ENCODE results near the gene ERI3. TPM values are rescaled to one million over a fixed set of nuclear protein-coding genes. Genes with fewer than 3 reads are reported as not detected.

The ERI3 gene
- total RNA-seq, 1 experiment from 2014 or later = 74.2 TPM

DNA sequence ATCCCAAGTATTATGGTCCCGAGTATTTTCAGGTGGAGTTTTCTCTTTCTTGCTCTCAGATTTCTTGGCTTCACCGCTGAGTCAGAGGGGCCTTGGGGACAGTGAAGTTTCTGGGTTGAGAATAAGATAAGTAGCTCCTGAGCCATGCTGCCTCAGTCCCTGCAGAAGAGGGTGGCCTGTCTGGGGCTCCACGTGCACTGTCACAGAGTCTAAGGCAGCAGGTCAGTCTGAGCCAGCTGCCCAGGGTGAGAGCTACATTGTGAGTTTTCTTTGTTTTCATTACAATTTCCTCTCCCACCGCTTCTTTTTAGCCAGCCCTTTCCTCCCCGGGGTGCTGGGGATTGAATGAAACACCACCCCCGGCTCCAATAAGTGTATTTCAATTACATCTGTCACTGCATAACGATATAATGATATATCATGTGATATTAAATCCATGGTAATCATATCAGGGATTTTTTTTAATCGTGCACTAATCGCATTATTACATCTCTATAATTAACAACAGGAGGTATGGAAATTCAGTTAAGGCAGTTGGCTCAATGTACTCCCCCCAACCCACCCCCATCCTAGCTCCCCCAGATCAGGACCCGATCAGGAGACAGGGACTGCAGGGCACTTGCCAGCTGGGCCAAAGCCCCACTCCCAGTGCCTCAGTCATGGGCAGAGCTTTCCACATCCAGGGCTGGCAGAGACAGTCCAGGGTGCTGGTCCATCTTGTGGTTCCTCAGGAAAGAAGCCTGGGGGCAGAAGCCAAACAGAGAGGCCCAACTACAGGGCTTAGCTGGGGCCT, 98.1 kb downstream of the ERI3 start:
- CTCF ChIA-PET = no interaction called here
- intact Hi-C loops (cut with micrococcal nuclease) = no loop called here
- no peak for ATAC-seq

DNA sequence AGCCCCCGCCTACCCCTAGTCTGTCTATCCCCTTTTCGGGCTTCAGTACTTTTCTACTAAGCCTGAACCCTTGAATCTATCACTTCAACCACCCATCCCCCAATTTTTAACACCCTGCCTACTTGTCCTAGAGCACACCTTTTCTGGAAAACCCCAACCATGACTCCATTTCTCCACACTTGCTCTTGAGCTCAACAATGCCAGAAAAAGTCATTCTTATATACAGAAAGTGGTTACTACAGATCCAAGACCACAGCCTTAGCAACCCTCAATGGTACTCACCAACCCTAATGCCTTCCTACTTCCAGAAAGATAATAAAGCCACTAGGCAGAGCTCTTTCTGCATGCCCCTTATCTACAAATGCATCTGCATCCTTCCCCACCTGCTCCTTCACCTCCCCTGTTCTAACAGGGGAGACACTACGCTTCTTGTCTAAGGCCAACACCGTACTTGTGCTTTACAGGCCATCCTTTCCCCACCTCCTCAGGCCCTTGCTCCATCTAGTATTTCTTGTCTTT, 100.6 kb downstream of the ERI3 start:
- intact Hi-C loops (cut with micrococcal nuclease) = no loop called here
- no peaks in the 10 kb centered on the region for H3K9me3 ChIP-seq (ENCODE audit: control insufficient read depth in 1 of 2, insufficient read depth in 1 of 2, low read depth in 1 of 2, low read length in 2 of 2)
- H3K9me2 ChIP-seq (ENCODE audit: insufficient read depth) = no peaks in the 10 kb centered on the region
- ATAC-seq (no peak), DNase-seq (ENCODE audit: low read depth, low spot score) (no peak)
- no peaks in the 10 kb centered on the region for H3K36me3 ChIP-seq (ENCODE audit: control insufficient read depth in 1 of 2, insufficient read depth in 2 of 2, low read length in 2 of 2)
- no peak overlapping the region for H3K4me3 ChIP-seq (replicated peaks in 1 of 2; ENCODE audit: low read depth in 1 of 2, low read length in 2 of 2)
- H2AFZ ChIP-seq (ENCODE audit: low read depth, low read length, poor library complexity, severe bottlenecking) = no peak overlapping the region
- H3K4me1 ChIP-seq (ENCODE audit: control insufficient read depth in 1 of 2, insufficient read depth in 2 of 2, low read length in 2 of 2) = no peaks in the 10 kb centered on the region
- no peaks in the 10 kb centered on the region for H4K20me1 ChIP-seq (ENCODE audit: insufficient read depth)
- ChIA-PET CTCF (no interaction called here), RAD21 (ENCODE audit: low non-redundant PET in 1 of 2, low total read pairs in 2 of 2, uncharacterized antibody in 2 of 2, unreplicated experiment in 2 of 2) (no interaction called here), POLR2A (no interaction called here)
- H3K27me3 ChIP-seq (ENCODE audit: insufficient read depth, low read length) = no peaks in the 10 kb centered on the region
- H3K79me2 ChIP-seq (ENCODE audit: insufficient read depth, low read length) = no peaks in the 10 kb centered on the region
- BruUV-seq (replicated peaks) = no TSS peak
- H3K27ac ChIP-seq (ENCODE audit: low read depth, low read length) = no peak overlapping the region
- no peak overlapping the region for H3K4me2 ChIP-seq (ENCODE audit: low read length)
- no peak overlapping the region for H3K9ac ChIP-seq (ENCODE audit: low read length)
- no peak for TF ChIP-seq EZH2 (IDR thresholded peaks at IDR 0.05)
- TF ChIP-seq TCF7L2 (IDR thresholded peaks at IDR 0.05; ENCODE audit: borderline replicate concordance, extremely low read depth, insufficient read depth, insufficient read length) = no peak
- TF ChIP-seq ELF1 (IDR thresholded peaks at IDR 0.05; ENCODE audit: borderline replicate concordance, low read depth) = no peak
- no peak for TF ChIP-seq ZNF274 (IDR thresholded peaks at IDR 0.05; ENCODE audit: low read depth, low read length)
- TF ChIP-seq, protein P1, sequence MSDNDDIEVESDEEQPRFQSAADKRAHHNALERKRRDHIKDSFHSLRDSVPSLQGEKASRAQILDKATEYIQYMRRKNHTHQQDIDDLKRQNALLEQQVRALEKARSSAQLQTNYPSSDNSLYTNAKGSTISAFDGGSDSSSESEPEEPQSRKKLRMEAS (IDR thresholded peaks at IDR 0.05) = no peak
- TF ChIP-seq EGR1 (IDR thresholded peaks at IDR 0.05; ENCODE audit: low read depth) = no peak
- no peak for TF ChIP-seq POLR2AphosphoS5 (IDR thresholded peaks at IDR 0.05; ENCODE audit: low read depth, low read length)
- TF ChIP-seq, protein P2, sequence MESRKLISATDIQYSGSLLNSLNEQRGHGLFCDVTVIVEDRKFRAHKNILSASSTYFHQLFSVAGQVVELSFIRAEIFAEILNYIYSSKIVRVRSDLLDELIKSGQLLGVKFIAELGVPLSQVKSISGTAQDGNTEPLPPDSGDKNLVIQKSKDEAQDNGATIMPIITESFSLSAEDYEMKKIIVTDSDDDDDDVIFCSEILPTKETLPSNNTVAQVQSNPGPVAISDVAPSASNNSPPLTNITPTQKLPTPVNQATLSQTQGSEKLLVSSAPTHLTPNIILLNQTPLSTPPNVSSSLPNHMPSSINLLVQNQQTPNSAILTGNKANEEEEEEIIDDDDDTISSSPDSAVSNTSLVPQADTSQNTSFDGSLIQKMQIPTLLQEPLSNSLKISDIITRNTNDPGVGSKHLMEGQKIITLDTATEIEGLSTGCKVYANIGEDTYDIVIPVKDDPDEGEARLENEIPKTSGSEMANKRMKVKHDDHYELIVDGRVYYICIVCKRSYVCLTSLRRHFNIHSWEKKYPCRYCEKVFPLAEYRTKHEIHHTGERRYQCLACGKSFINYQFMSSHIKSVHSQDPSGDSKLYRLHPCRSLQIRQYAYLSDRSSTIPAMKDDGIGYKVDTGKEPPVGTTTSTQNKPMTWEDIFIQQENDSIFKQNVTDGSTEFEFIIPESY (IDR thresholded peaks at IDR 0.05; ENCODE audit: extremely low read depth, insufficient replicate concordance, low read length) = no peak
- TF ChIP-seq JUND (IDR thresholded peaks at IDR 0.05) = no peak

More for the DNA sequence above, 98.1 kb downstream of the ERI3 start:
- no TSS peak for BruUV-seq (replicated peaks)
- H3K27me3 ChIP-seq (ENCODE audit: insufficient read depth, low read length) = no peaks in the 10 kb centered on the region
- TF ChIP-seq JUND (IDR thresholded peaks at IDR 0.05) = no peak
- TF ChIP-seq, protein P2 (IDR thresholded peaks at IDR 0.05; ENCODE audit: extremely low read depth, insufficient replicate concordance, low read length) = no peak
- no peak overlapping the region for H3K27ac ChIP-seq (ENCODE audit: low read depth, low read length)
- no peaks in the 10 kb centered on the region for H3K36me3 ChIP-seq (ENCODE audit: control insufficient read depth in 1 of 2, insufficient read depth in 2 of 2, low read length in 2 of 2)
- no peak overlapping the region for H3K4me3 ChIP-seq (replicated peaks in 1 of 2; ENCODE audit: low read depth in 1 of 2, low read length in 2 of 2)
- no peak overlapping the region for H3K4me2 ChIP-seq (ENCODE audit: low read length)
- H3K79me2 ChIP-seq (ENCODE audit: insufficient read depth, low read length) = no peaks in the 10 kb centered on the region
- H2AFZ ChIP-seq (ENCODE audit: low read depth, low read length, poor library complexity, severe bottlenecking) = no peak overlapping the region
- H3K9ac ChIP-seq (ENCODE audit: low read length) = no peak overlapping the region
- H3K9me2 ChIP-seq (ENCODE audit: insufficient read depth) = no peaks in the 10 kb centered on the region
- ChIA-PET RAD21 (ENCODE audit: low non-redundant PET in 1 of 2, low total read pairs in 2 of 2, uncharacterized antibody in 2 of 2, unreplicated experiment in 2 of 2) (no interaction called here), POLR2A (no interaction called here)
- H3K9me3 ChIP-seq (ENCODE audit: control insufficient read depth in 1 of 2, insufficient read depth in 1 of 2, low read depth in 1 of 2, low read length in 2 of 2) = no peaks in the 10 kb centered on the region
- no peak for DNase-seq (ENCODE audit: low read depth, low spot score)
- no peaks in the 10 kb centered on the region for H4K20me1 ChIP-seq (ENCODE audit: insufficient read depth)
- H3K4me1 ChIP-seq (ENCODE audit: control insufficient read depth in 1 of 2, insufficient read depth in 2 of 2, low read length in 2 of 2) = no peaks in the 10 kb centered on the region

Data from HCT116 (cell line).